ENCODE data around the gene FBXO15. TPM values are rescaled to one million over a fixed set of nuclear protein-coding genes. Genes with fewer than 3 reads are reported as not detected.

Gene FBXO15
- total RNA-seq, 1 experiment from 2014 or later, result 0.39 TPM

DNA sequence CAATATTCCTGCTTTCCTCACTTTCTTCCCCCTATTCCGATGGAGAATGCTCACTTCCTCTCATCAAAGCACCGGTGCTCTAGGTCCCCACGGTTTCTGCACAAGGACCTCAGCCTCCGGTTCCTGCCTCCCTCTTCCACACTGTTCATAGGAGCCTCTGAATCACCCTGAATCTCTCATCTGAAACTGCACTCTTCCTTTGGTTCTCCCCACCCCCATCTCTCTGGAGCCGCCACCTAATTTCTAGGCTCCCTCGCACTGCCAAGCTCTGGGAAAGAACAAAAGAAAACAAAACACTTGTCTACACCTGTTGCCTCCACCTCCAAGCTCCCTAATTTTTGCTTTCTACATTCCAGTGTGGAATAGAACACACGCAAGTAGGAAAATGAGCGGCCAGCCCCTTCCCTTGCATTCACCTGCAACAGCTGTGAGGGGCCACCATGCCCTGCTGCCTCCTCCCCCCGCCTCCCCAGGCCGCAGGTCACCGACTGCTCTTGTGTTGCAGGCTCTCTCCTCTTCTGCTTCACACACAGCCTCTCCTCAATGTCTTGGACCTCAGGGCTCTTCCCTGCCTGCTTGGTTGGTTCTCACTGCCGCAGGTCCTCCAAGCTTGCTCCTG, 9.6 kb downstream of the FBXO15 start:
- H4K5ac ChIP-seq (ENCODE audit: insufficient read length, low read depth, low read length), result no peak overlapping the region

More for the DNA sequence above, 9.6 kb downstream of the FBXO15 start:
- H3K14ac ChIP-seq (ENCODE audit: insufficient read depth, low read length), result no peak overlapping the region
- no peak overlapping the region for H2AFZ ChIP-seq (ENCODE audit: low read length)
- no peak overlapping the region for H2BK20ac ChIP-seq (ENCODE audit: low read depth, low read length, poor library complexity, severe bottlenecking)
- no peak overlapping the region for H3K23ac ChIP-seq (ENCODE audit: insufficient read length, low read depth, low read length)
- no peak overlapping the region for H3K4me3 Mint-ChIP-seq
- no peak overlapping the region for H3K18ac ChIP-seq (ENCODE audit: insufficient read length, low read depth, low read length)
- H3K27me3 Mint-ChIP-seq (ENCODE audit: low read depth), result peaks cover 10% of the 10 kb centered on the region
- H2BK5ac ChIP-seq (ENCODE audit: insufficient read length, low read length), result no peak overlapping the region
- no peaks in the 10 kb centered on the region for H3K9me3 ChIP-seq (ENCODE audit: control insufficient read depth, low read depth, low read length)
- no peak overlapping the region for H4K91ac ChIP-seq (ENCODE audit: insufficient read length, low read depth, low read length)
- H3K4me1 ChIP-seq (ENCODE audit: insufficient read depth, low read length), result 0 out of 2 replicates have a peak, but pooled peaks cover 3% of the 10 kb centered on the region
- no peak overlapping the region for H3K4me2 ChIP-seq (ENCODE audit: insufficient read depth, insufficient read length, low read length)
- no peak overlapping the region for H2BK15ac ChIP-seq (ENCODE audit: low read depth, low read length)
- no CpG with 5 or more reads among the region's 12 CpGs for WGBS (ENCODE audit: extremely low coverage, insufficient read length, low lambda C conversion rate)
- no peak for DNase-seq
- H4K20me1 ChIP-seq (ENCODE audit: control insufficient read depth, insufficient read depth, insufficient read length), result no peaks in the 10 kb centered on the region
- no peaks in the 10 kb centered on the region; a peak in 1 of 7 replicates for H3K36me3 Mint-ChIP-seq (ENCODE audit: insufficient read depth in 1 of 3, low read depth in 3 of 3)
- H2BK12ac ChIP-seq (ENCODE audit: insufficient read length, low read depth, low read length), result no peak overlapping the region
- H3K4me1 Mint-ChIP-seq, result peaks cover 6 to 14% of the 10 kb centered on the region in 2 experiments; a peak in 3 of 4 replicates
- no peak overlapping the region for H3K27ac Mint-ChIP-seq
- no peaks in the 10 kb centered on the region for H3K79me2 ChIP-seq (ENCODE audit: insufficient read depth, low read length)
- no peak overlapping the region for H3T11ph ChIP-seq (ENCODE audit: low read length)
- H3K9ac ChIP-seq (ENCODE audit: extremely low read depth, insufficient read length, low read length), result no peak overlapping the region
- no peak overlapping the region for H3K27ac ChIP-seq (ENCODE audit: insufficient read length, low read depth, low read length)
- no peaks in the 10 kb centered on the region for H3K23me2 ChIP-seq (ENCODE audit: insufficient read length, low read depth, low read length, poor library complexity, severe bottlenecking)
- no peaks in the 10 kb centered on the region for H3K79me1 ChIP-seq (ENCODE audit: insufficient read depth, low read depth, low read length, poor library complexity, severe bottlenecking)
- no peak overlapping the region for H4K8ac ChIP-seq (replicated peaks; ENCODE audit: insufficient read length, low read depth, low read length)
- H2BK120ac ChIP-seq (ENCODE audit: low read depth, low read length, poor library complexity, severe bottlenecking), result no peak overlapping the region
- H3K9me3 Mint-ChIP-seq, result no peaks in the 10 kb centered on the region
- no peak overlapping the region for H2AK5ac ChIP-seq (ENCODE audit: insufficient read length, low read length)
- no peaks in the 10 kb centered on the region for H3K27me3 ChIP-seq (ENCODE audit: insufficient read depth, low read length)
- H3K4ac ChIP-seq (ENCODE audit: low read depth, low read length), result no peak overlapping the region
- TF ChIP-seq, protein P1, sequence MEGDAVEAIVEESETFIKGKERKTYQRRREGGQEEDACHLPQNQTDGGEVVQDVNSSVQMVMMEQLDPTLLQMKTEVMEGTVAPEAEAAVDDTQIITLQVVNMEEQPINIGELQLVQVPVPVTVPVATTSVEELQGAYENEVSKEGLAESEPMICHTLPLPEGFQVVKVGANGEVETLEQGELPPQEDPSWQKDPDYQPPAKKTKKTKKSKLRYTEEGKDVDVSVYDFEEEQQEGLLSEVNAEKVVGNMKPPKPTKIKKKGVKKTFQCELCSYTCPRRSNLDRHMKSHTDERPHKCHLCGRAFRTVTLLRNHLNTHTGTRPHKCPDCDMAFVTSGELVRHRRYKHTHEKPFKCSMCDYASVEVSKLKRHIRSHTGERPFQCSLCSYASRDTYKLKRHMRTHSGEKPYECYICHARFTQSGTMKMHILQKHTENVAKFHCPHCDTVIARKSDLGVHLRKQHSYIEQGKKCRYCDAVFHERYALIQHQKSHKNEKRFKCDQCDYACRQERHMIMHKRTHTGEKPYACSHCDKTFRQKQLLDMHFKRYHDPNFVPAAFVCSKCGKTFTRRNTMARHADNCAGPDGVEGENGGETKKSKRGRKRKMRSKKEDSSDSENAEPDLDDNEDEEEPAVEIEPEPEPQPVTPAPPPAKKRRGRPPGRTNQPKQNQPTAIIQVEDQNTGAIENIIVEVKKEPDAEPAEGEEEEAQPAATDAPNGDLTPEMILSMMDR (conservative IDR thresholded peaks at IDR 0.05), result no peak
- no peak overlapping the region for H3K56ac ChIP-seq (ENCODE audit: insufficient read length, low read depth, low read length)

Measured in H9 (cell line).